HG02970 (cell line): ENCODE data around the gene TPM3.
A peak's percentile ranks its signal among the peaks of the same experiment; 100 is the strongest.
"Not testable (repeated sequence)": the region's sequence is repeated elsewhere in the genome, so short reads cannot be mapped to it uniquely, and the experiment has no call there.

Experiments used
- ATAC-seq: cut with Tn5 transposase; IDR thresholded peaks from one replicate; pipeline ENCODE4 v1.9.1; 2021; ENCODE audit warnings: mild to moderate bottlenecking, moderate library complexity, moderate number of reproducible peaks; ENCODE audit not compliant: unreplicated experiment, low FRiP score

The TPM3 gene

DNA sequence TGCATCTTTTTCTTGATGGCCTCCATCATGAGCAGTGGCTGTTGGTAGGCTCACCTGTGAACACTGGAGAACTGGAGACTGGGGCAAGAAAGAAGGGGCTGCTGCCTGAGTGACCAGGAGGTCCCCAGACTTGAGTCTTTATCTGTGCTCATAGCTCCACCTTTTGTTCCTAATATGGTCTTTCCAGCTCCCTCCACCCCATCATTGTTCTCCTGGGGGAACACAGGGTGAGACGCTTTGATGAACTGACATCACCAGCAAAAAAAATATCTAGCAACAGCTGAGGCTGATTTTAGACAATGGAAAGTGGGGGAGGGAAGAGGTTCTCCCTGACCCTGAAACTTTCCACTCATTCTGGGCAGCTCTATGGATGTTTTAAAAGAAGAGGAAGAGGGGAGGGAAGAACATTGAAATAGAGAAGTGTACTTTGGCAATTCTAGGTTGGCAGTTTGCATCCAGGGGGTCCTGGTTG lies at the start of gene TPM3:
TSS of gene TPM3 (minus strand) at position 111 of the 472 bp plus-strand sequence. CDS start at position 29, 82 bp downstream.
- ATAC-seq: no peak

DNA sequence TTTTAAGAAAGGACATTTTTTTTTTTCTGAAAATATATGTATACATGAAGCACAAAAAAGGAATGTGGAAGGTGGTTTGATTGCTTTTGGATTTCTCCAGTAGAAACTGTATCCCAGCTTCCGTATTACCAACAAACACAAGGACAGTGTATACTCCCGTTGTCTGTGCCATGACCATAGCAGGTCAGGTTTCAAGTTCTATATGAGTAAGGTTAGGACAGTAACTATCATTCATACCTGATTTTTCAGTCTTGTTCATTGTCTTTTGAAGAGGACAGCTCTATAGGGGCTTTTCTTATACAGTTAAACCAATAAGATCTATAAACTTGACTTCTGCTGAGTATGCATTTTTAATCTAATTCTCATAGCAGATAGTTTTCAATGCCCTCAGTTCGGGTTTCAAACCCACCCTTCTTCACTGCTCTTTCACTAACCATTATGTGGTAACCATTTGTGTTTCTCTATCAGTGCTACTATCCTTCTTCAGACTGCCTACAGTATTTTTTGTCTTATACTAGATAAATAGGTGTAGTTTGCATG lies 48.5 kb upstream of the TPM3 start:
- no peak for ATAC-seq

DNA sequence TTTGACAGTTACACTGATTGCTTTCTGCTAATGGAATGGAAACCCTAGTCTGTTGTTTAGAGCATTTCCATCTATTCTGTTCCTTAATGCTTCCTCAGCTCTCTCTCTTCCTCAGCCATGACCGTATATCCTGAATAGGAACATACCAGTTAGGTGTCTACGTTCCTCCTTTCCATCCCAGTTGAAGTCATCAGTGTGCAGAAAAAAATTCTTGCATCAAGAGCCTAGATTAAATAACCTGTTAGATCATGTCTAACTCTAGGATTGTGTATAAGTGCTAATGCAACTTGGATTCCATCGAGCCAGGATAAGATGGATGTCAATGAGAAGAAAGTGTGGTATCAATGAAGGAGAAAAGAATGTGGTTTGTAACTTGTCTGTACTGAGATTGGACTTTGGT lies 47.6 kb upstream of the TPM3 start:
- ATAC-seq: no peak

DNA sequence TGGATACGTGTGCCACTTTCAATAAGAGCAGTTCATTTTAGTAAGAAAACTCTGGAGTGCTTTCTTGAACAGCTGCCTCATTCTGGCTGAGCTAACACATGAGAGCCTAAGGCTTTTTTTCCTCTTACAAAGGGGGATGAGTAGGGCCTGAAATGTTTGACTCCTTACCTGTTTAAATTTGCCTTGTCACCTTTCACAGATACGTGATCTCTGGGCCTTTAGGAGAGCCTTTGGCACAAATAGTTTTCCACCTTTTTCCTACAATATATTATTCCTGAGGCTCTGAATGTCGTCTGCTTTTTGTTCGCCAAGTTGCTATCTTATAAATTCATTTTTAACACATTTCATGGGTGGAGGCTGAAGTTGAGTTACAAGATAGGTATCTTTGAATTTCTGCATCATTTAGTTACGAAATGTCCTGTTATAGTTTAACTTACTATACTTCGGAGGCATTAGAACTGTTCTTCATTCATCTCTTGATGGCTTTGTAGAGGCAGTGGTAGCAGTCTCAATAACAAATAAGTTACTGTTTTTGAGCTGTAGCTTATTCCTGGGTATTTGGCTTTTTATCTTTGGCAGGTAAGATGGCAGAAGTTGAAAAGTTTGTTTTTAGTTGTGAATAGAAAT lies 46.1 kb upstream of the TPM3 start:
- ATAC-seq: no peak

DNA sequence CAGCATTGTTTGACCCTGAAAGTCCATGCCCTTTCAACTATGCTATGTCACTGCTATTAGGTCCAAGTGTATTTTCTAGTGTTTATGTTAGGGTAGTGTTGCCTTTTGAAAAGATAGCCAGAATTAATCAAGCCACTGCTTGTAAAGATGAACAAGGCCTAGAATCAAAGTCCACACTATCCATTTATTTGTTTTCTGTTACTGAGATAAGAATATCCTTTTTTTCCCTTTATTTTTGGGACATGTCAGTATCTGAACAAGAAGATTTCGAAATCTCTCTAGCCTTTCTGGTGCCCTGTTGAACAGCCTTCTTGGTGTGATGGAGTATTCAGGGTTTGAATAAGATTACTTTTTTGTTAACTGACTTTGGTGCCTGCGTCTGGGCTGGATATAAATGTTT lies 45.5 kb upstream of the TPM3 start:
- ATAC-seq: no peak

DNA sequence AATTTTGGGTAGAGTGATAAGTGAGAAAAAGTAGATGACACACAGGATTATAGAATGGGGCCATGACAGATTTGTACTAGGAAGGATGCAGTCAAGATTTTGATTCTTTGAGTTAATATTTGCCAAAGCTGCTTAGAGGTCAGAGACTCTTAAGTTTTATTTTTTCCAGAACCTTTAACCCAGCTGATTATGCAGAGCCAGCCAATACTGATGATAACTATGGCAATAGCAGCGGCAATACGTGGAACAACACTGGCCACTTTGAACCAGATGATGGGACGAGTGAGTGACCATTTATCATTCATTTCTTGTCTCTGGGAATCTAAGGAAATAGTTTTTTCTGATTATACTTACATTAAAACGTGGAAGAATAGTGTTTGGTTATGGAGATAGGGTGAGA lies 45.0 kb upstream of the TPM3 start:
- no peak for ATAC-seq

DNA sequence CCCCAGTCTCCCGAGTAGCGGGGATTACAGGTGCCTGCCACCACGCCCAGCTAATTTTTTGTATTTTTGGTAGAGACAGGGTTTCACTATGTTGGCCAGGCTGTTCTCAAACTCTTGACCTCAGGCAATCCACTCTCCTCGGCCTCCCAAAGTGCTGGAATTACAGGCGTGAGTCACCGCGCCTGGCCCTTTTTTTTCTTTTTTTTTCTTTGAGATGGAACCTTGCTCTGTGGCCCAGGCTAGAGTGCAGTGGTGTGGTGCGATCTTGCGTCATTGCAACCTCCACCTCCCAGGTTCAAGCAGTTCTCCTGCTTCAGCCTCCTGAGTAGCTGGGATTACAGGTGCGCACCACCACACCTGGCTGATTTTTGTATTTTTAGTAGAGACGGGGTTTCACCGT lies 41.2 kb upstream of the TPM3 start:
- not testable (repeated sequence) for ATAC-seq

DNA sequence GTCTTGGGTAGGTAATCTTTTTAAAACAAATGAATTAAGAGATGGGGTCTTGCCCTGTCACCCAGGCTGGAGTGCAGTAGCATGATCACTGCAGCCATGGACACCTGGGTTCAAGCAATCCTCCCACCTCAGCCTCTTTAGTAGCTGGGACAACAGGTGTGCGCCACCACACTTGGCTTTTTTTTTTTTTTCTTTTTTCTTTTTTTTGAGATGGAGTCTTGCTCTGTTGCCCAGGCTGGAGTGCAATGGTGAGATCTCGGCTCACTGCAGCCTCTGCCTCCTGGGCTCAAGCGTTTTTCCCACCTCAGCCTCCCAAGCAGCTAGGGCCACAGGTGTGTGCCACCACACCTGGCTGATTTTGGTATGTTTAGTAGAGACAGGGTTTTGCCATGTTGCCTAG lies 39.2 kb upstream of the TPM3 start:
- ATAC-seq: not testable (repeated sequence)

DNA sequence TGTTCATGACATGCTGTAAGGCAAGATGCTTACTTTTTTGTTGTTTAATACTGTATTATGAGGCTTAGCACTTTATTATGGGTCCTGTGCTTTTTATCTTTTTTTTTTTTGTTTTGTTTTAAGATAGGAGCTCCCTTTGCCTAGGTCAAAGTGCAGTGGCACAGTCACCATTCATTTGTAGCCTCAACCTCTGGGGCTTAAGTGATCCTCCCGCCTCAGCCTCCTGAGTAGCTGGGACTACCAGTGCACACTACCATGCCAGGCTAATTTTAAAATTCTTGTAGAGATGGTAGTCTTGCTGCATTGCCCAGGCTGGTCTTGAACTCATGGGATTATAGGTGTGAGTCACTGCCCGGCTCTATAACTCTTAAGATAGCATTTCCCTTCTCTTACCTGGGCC lies 33.5 kb upstream of the TPM3 start:
- no peak for ATAC-seq

DNA sequence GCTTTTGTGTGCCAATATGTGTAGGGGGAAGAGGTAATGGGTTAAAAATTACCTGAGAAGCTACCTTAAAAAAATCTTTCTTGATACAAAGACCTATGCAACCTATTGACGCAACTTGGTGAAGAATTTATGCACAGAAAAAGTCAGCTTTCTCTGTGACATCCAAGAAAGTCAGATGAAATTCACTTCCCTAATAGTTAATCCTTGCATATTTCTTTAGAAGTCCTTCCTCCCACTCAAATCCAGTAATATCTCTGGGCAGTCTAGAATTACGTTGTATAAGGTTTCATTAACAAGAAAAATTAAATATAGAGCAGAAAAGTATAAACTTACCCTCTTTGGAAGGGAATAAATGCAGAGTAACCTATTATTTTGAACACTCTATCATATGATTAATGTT lies 31.7 kb upstream of the TPM3 start:
- no peak for ATAC-seq

DNA sequence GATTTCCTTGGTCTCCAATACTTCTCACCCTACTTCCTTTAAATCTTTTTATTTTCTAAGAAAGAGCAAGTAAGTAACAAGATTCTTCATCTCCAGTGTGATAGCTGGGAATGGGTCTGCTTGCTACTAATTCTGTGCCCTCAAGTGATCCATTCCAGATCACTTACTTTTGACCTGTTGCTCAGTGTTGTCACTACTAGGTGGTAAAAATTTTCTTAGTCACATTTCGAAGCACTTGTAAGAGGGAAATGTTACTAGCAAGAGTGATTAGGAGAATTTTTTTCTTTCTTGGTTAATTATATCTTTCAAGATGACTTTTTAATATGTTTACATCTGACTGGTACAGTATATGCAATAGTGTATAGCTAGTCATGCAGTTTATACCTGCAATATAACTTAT lies 31.0 kb upstream of the TPM3 start:
- ATAC-seq: no peak

DNA sequence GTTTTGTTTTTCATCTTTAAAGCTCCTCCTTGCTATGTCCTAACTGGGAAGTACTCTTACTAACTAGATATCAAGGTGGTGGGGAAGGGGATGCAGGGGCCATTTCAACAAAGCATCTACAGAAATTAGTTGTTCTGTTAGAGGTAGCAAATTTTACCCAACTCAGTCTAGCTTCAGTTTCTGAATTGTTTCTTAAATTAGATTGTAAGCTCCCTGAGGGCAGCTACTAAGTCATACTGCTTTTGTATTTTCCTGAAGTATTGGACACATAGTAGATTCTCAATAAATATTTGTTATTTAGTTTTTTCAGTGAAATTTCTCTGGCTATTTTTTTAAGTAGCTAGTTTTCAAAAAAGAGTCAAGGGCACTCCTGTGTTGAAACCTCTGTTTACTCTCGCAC lies 30.6 kb upstream of the TPM3 start:
- ATAC-seq: no peak

DNA sequence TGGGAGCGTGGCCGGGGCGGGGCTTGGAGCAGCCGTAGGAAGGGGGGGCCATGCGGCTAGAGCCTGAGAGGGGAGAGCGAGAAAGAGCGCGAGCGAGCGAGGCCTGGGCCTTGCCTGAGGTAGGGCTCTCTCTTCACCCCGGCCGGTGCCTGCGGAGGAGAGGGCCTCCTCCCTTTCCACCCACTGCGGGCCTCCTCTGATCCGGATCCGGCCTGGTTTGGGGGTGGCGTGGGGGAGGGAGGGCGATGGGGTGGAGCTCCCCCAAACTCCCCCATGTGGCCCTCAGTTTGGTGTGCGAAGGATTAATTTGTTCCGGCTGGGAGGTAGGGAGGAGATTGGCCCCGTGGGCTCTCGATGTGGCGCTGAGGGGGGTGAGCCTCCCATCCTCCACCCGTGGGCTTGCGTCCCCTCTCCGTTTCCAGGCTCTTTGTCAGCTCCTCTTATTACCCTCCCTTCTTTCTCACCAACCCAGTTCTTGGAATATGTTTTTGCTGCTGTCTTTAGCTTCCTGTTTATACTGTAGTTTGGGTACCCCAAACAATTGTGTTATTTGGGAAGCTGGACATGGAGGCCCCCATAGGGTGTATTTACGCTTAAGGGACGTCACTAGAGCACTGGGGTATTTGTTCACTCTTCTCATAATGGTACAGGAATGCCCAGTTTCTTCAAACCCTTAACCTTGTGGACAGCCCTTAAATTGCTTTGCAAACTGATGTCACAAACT lies 29.5 kb upstream of the TPM3 start:
- peak; percentile 16 for ATAC-seq

DNA sequence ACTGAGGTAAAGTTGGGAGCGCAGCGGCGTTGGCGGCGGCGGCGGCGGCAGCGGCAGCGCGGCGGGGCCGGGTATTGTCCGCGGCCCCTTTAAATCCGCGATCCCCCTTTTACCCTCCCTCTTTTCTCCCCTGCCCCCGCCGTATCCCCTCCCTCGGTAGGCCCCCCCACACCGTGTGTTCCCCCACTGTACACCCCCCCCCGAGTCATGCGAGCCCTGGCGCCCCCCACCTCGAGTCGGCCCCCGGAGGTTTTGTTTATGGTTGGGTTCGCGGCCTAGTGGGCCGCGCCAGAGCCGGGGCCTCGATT lies 29.0 kb upstream of the TPM3 start:
- ATAC-seq: no peak

DNA sequence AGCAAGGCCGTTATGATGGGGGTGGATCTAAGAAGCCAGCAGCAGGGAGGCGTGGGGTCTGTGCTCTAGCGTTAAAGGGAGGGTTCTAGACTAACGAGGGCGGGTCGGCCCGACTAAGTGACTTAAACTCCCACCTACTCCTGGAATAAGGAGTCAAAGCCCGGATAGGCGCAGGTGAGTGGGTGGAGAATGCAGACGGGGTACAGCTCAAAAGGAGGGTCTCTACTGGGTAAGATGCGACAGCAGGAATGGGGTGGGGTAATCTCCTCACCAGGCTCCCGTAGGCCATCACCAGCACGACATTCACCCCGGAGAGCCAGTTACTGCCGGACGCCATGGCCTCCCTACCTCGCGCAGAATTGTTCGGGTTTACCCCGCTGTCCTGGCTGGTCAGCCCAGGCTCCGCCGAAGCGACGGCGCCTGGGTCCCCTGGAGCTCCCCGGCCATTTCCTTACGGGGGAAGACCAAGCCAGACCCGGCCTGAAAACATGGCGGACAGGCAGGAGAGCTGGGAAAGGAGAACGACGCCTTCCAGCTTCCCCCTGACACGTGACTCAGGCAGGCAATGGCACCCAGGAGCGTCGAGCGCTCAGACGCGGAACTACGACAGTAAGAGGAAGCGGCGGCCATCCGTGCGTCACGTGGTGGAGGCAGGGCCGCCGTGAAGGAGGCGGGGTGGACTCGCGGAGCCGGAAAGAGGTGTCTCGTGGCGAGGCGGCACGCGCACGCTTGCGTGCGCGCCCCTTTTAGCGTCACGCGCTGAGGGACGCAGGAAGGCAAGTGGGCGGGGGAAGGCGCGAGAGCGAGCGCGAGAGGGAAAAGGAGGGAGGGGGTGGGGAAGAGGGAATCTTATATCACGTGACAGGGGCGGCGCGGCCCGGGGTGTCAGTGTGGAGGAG lies 28.4 kb upstream of the TPM3 start, which contains the start of gene UBAP2L:
TSS of gene UBAP2L (plus strand) at position 885 of the 899 bp plus-strand sequence. CDS start 4,169 bp downstream, outside the sequence.
- peak; percentile 95 for ATAC-seq

DNA sequence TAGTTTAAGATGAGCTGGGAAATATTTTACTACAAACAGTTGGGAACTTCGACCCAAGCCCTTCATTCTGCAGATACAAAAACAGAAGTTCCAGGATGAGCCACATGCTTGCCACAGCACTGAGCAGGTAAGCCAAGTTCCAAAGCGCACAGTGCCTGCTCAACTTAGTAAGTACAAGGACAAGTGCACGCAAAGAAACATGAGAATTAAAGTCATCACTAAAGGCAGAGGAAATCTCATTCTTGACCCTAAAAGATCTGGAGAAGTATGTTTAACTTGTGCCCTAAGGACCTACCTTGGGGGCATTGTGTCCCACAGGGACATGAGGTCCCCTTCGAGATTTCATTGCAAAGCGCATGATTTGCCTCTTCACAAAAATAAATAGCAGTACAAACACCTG lies 27.6 kb upstream of the TPM3 start:
- ATAC-seq: no peak

DNA sequence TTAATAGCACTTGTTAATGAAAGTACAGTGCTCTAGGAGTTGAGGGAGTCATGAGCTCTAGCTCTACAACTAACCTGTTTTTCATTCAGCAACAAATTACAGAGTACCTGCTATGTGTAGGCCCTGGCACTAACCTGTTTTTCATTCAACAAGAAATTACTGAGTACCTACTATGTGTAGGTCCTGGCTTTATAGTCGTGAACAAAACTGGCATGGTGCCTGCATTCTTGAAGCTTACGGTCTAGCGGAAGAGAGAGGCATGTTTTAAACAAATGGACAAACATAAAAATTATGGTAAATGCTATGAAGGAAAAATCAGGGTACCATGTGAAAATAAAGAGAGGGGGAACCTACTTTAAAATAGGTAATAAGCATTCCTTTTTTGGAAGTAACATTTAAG lies 26.6 kb upstream of the TPM3 start:
- ATAC-seq: no peak

DNA sequence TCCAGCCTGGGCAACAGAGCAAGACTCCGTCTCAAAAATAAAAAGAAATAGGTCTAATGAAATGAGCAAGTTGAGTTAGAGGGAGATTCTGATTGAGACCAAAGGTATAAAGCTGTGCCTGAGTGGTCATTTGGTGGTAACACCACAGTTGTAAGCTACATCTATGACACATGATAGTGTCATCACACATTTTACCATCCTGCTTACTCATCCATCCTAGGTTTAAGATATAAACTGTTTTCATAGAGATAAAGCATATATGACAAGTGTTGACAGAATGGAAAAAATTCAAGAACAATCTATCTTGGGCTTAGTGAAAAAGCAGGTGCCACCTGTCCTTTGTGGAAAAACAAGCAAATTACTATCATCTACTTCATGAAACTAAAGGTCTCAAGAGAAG lies 21.4 kb upstream of the TPM3 start:
- no peak for ATAC-seq

DNA sequence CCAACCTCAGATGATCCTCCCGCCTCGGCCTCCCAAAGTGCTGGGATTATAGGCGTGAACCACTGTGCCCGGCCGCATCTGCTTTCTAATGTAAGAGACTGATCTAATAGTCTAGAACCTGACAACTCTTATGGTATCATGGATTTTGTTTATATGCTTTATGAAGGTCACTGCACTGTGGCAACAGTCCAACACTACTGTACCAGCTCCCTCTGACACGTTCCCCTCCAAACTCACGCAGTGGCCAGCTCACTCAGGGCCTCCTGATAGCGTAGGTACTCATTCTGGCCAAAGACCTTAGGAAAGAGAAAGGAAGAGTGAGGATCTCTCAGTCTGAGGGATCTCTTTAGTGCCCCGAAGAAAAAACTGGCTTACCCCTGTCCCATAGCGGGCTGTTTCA lies 20.2 kb upstream of the TPM3 start:
- ATAC-seq: no peak

DNA sequence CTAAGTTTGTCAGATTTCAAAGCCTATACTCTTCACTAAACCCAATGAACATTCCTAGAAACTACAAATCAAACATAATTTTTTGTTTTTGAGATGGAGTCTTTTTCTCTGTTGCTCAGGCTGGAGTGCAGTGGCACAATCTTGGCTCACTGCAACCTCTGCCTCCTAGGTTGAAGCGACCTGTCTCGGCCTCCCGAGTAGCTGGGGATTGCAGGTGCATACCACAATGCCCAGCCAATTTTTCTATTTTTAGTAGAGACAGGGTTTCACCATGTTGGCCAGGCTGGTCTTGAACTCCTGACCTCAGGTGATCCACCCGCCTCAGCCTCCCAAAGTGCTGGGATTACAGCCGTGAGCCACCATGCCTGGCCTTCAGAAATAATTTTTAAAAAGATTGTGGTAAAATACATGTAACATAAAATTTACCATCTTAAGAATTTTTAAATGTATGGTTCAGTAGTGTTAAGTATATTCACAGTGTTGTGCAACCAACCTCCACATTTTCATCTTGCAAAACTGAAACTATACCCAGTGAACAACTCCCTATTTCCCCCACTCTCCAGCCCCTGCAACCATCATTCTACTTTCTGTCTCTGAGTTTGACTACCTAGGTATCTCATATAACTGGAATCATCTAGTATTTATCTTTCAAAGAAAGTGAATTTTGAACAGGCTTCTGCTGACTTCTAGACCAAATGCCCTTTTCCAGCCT lies 16.9 kb upstream of the TPM3 start:
- no peak for ATAC-seq
